Smooth muscle cell (in vitro differentiated cells): Measurements from ENCODE around the gene KISS1. TPM values are rescaled to one million over a fixed set of nuclear protein-coding genes. Genes with fewer than 3 reads are reported as not detected.
A peak's percentile ranks its signal among the peaks of the same experiment; 100 is the strongest.

Experiments used
- DNase-seq: peaks from one replicate; lab custom pipeline; 2025; ENCODE audit not compliant: unreplicated experiment; lab: John Stamatoyannopoulos, UW
- H2AFZ ChIP-seq: fragments of 200-600 bp; sonication (generic); 2 replicates; pipeline ENCODE4 v1.6.0; 2016; ENCODE audit warnings: antibody characterized with exemption, low read depth, mild to moderate bottlenecking
- H3F3A ChIP-seq: fragments of 200-600 bp; sonication (generic); 2 replicates; pipeline ENCODE4 v1.6.0; 2017; ENCODE audit warnings: antibody characterized with exemption, low read depth
- H3K27ac ChIP-seq: fragments of 200-600 bp; sonication (generic); 2 replicates; pipeline ENCODE4 v1.5.1; 2016; ENCODE audit warnings: low read depth, mild to moderate bottlenecking
- H3K27me3 ChIP-seq: fragments of 200-600 bp; sonication (generic); 2 replicates; pipeline ENCODE4 v1.6.1; 2016; ENCODE audit warnings: low read depth, mild to moderate bottlenecking
- H3K36me3 ChIP-seq: fragments of 200-600 bp; sonication (generic); 2 replicates; pipeline ENCODE4 v1.5.1; 2016; ENCODE audit warnings: low read depth
- H3K4me1 ChIP-seq: fragments of 200-600 bp; sonication (generic); 2 replicates; pipeline ENCODE4 v1.5.1; 2016; ENCODE audit warnings: low read depth
- H3K4me2 ChIP-seq: fragments of 200-600 bp; sonication (generic); 2 replicates; pipeline ENCODE4 v1.6.0; 2016; ENCODE audit warnings: mild to moderate bottlenecking
- H3K4me3 ChIP-seq: fragments of 200-600 bp; sonication (generic); 2 replicates; pipeline ENCODE4 v1.5.1; 2016; ENCODE audit warnings: mild to moderate bottlenecking
- H3K79me2 ChIP-seq: fragments of 200-600 bp; sonication (generic); 2 replicates; pipeline ENCODE4 v1.6.0; 2016; ENCODE audit warnings: low read depth, mild to moderate bottlenecking
- H3K9ac ChIP-seq: fragments of 200-600 bp; sonication (generic); 2 replicates; pipeline ENCODE4 v1.6.0; 2016; ENCODE audit warnings: low read depth
- H3K9me3 ChIP-seq: fragments of 200-600 bp; sonication (generic); replicated peaks from 2 replicates; pipeline ENCODE4 v1.5.1; 2016; ENCODE audit warnings: low read depth
- H4K20me1 ChIP-seq: fragments of 200-600 bp; sonication (generic); 2 replicates; pipeline ENCODE4 v1.6.0; 2016; ENCODE audit warnings: low read depth
- CTCF ChIP-seq: fragments of 200-600 bp; sonication (generic); IDR thresholded peaks from 2 replicates; pipeline ENCODE4 v1.5.1; 2017; ENCODE audit warnings: borderline replicate concordance, mild to moderate bottlenecking, antibody characterized with exemption; ENCODE audit not compliant: insufficient read depth, poor library complexity, severe bottlenecking
- WGBS: methylation state at CpG from one replicate; pipeline ENCODE4 v1.1.7; 2016; ENCODE audit warnings: low lambda C conversion rate; 5-methylcytosine and 5-hydroxymethylcytosine counted together
- polyA plus RNA-seq: library from polyadenylated mRNA; unstranded; fragments of >200 nt; fragmentation: Nextera tagmentation; extraction: Ambion mirVana; gene quantifications from 2 replicates; pipeline ENCODE4 v1.2.1, GENCODE V29; 2016
- total RNA-seq: library from RNA; depleted of rRNA; stranded (reverse); fragments of >200 nt; gene quantifications from 2 replicates; pipeline ENCODE4 v1.2.3, GENCODE V29; 2014

The KISS1 gene
- total and polyA plus RNA-seq, 2 experiments from 2014 or later = 0.72 to 1.2 TPM

GRCh38 chr1:204190212-204191211, 5.8 kb downstream of the KISS1 start:
- no peak for DNase-seq
- WGBS = 25% methylated on average over 36 of the region's 44 CpGs
- peaks cover 3% of the 10 kb centered on the region for H3K4me1 ChIP-seq
- peak overlapping the region; percentile 74 for H3K4me2 ChIP-seq
- H3K27me3 ChIP-seq = peaks cover 87% of the 10 kb centered on the region
- H3K4me3 ChIP-seq = peak overlapping the region; percentile 18
- no peak overlapping the region for H3K27ac ChIP-seq
- H2AFZ ChIP-seq = no peak overlapping the region
- no peaks in the 10 kb centered on the region for H4K20me1 ChIP-seq
- H3K36me3 ChIP-seq = no peaks in the 10 kb centered on the region
- H3K79me2 ChIP-seq = no peaks in the 10 kb centered on the region
- H3F3A ChIP-seq = no peaks in the 10 kb centered on the region
- no peak overlapping the region for H3K9ac ChIP-seq
- no peaks in the 10 kb centered on the region for H3K9me3 ChIP-seq
- TF ChIP-seq CTCF = no peak

DNA sequence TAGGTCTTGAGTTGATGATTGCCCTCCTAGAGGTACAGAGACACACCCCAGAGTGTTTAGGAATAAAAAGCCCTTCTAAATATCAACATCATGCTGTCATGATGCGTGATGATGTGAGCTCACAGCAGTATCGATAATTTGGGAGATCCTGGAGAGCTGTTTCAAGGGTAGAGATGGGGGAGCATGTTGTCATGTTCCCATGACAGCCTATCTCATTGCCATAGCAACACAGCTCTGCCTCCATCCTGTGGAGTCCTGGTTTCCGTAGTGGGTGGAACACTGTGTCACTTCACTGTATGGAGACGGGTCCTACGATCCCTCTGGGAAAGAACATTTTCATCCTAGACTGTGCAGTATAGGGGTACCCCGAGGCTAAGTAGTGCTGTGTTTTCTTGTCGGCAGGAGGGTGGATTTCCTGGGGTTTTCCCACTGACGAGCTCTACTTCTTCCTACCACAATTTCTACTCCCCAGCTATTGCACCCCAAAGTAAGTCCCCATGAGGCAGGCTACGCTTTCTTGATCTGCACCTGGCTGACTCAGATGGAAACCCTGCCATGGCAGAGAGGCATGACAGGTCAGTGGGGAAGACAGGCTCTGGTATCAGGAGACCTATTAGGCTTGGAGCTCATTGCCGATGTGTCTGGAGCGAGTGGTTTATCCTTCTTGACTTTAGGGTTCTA, 7.2 kb downstream of the KISS1 start:
- peaks cover 80% of the 10 kb centered on the region for H3K27me3 ChIP-seq
- peaks cover 3% of the 10 kb centered on the region for H3K4me1 ChIP-seq
- H3F3A ChIP-seq = no peaks in the 10 kb centered on the region
- H3K9me3 ChIP-seq = no peaks in the 10 kb centered on the region
- no peak overlapping the region for H3K9ac ChIP-seq
- no peaks in the 10 kb centered on the region for H3K36me3 ChIP-seq
- H3K4me3 ChIP-seq = no peak overlapping the region
- H3K79me2 ChIP-seq = no peaks in the 10 kb centered on the region
- no peaks in the 10 kb centered on the region for H4K20me1 ChIP-seq
- no peak overlapping the region for H3K27ac ChIP-seq
- no peak for DNase-seq
- no peak overlapping the region for H2AFZ ChIP-seq
- WGBS = 85% methylated on average over 11 of the region's 11 CpGs
- no peak for TF ChIP-seq CTCF
- H3K4me2 ChIP-seq = no peak overlapping the region

- no peak overlapping the region for H3K9ac ChIP-seq
- H3F3A ChIP-seq = no peaks in the 10 kb centered on the region
- TF ChIP-seq CTCF = no peak
- no peaks in the 10 kb centered on the region for H4K20me1 ChIP-seq
- peaks cover 58% of the 10 kb centered on the region for H3K27me3 ChIP-seq
- H3K4me1 ChIP-seq = peaks cover 3% of the 10 kb centered on the region
- no peak overlapping the region for H3K4me2 ChIP-seq
- H3K4me3 ChIP-seq = no peak overlapping the region
- H3K79me2 ChIP-seq = no peaks in the 10 kb centered on the region
- no peak overlapping the region for H3K27ac ChIP-seq
- WGBS = 80% methylated on average over 10 of the region's 10 CpGs
- H3K9me3 ChIP-seq = no peaks in the 10 kb centered on the region
- H3K36me3 ChIP-seq = no peaks in the 10 kb centered on the region
- no peak overlapping the region for H2AFZ ChIP-seq
- DNase-seq = no peak
Measured at GRCh38 chr1:204186597-204186996, 9.7 kb downstream of the KISS1 start.
